ENCODE measurements around the gene MRPL46. TPM values are rescaled to one million over a fixed set of nuclear protein-coding genes. Genes with fewer than 3 reads are reported as not detected.
A peak's percentile ranks its signal among the peaks of the same experiment; 100 is the strongest.

Gene MRPL46
- total RNA-seq (10 to 100 TPM; 19.0 to 19.2 TPM), polyA plus RNA-seq (ENCODE audit: insufficient read length in 6 of 6) (10 to 100 TPM; 22.1 to 25.9 (median 25.0) TPM)
- long read RNA-seq, donor 1, transcript MRPL46-201 (4 exons, 1,019 nt): major isoform, 18 of 42 reads
- long read RNA-seq, donor 1, partial matches to known transcripts: 20 of 42 reads
- long read RNA-seq, donor 1, other reads (novel, unspliced or antisense): 0 of 42 reads
- long read RNA-seq, donor 2, transcript MRPL46-201 (4 exons, 1,019 nt): major isoform, 16 of 19 reads
- long read RNA-seq, donor 2, partial matches to known transcripts: 0 of 19 reads
- long read RNA-seq, donor 2, other reads (novel, unspliced or antisense): 0 of 19 reads
- long read RNA-seq, donor 3, transcript MRPL46-201 (4 exons, 1,019 nt): major isoform, 15 of 16 reads
- long read RNA-seq, donor 3, partial matches to known transcripts: 0 of 16 reads
- long read RNA-seq, donor 3, other reads (novel, unspliced or antisense): 0 of 16 reads
- long read RNA-seq, donor 4, transcript MRPL46-201 (4 exons, 1,019 nt): major isoform, 16 of 17 reads
- long read RNA-seq, donor 4, partial matches to known transcripts: 0 of 17 reads
- long read RNA-seq, donor 4, other reads (novel, unspliced or antisense): 0 of 17 reads
- long read RNA-seq, donor 5, transcript MRPL46-201 (4 exons, 1,019 nt): major isoform, 14 of 15 reads
- long read RNA-seq, donor 5, partial matches to known transcripts: 0 of 15 reads
- long read RNA-seq, donor 5, other reads (novel, unspliced or antisense): 0 of 15 reads
- long read RNA-seq, donor 6, transcript MRPL46-201 (4 exons, 1,019 nt): major isoform, 16 of 19 reads
- long read RNA-seq, donor 6, partial matches to known transcripts: 0 of 19 reads
- long read RNA-seq, donor 6, other reads (novel, unspliced or antisense): 0 of 19 reads
- long read RNA-seq, donor 7, transcript MRPL46-201 (4 exons, 1,019 nt): major isoform, 7 of 8 reads
- long read RNA-seq, donor 7, partial matches to known transcripts: 0 of 8 reads
- long read RNA-seq, donor 7, other reads (novel, unspliced or antisense): 0 of 8 reads
- long read RNA-seq, donor 8, transcript MRPL46-201 (4 exons, 1,019 nt): major isoform, 16 of 16 reads
- long read RNA-seq, donor 8, partial matches to known transcripts: 0 of 16 reads
- long read RNA-seq, donor 8, other reads (novel, unspliced or antisense): 0 of 16 reads
- long read RNA-seq, donor 9: 0 reads
- long read RNA-seq, donor 10, transcript MRPL46-201 (4 exons, 1,019 nt): major isoform, 25 of 27 reads
- long read RNA-seq, donor 10, partial matches to known transcripts: 0 of 27 reads
- long read RNA-seq, donor 10, other reads (novel, unspliced or antisense): 1 of 27 reads
- long read RNA-seq, donor 11: 0 reads
- long read RNA-seq, donor 12, full-length matches to known transcripts: 17 of 17 reads
- long read RNA-seq, donor 12, partial matches to known transcripts: 0 of 17 reads
- long read RNA-seq, donor 12, other reads (novel, unspliced or antisense): 0 of 17 reads

DNA sequence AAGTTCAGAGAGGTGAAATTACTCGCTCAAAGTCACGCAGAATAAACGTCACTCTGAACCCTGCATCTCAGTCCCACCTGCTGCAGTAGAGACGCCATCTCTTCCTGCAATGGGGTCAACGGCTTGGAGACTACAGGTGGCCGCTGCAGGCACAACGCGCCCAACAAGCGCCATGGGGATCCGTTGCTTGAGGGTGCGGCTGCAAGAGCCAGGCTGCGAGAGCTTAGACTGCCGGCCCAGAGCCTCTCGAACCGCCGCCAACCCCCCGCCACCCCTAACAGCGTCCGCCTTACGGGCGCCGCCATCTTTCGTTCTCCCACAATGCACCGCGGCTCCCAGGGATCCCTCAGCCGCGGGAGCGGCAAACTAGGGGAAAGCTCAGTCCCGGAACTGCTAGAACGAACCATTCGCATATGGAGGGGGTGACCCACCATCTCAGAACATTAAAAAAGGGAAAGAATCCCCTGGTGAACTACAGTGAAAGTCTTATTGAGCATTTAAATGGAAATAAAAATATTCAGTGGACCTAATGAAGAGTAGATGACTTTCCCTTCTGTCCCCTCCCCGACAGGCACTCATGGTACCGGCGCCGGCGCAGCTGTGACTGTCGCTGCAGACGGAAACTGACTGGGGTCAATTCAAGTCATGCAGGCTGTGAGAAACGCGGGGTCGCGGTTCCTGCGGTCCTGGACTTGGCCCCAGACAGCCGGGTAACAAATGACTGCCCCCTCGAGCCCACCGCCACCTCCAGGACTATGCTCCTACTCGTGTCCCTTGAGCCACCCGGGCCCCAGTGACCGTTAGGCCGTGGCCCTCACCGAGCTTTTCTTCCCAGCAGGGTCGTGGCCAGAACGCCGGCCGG is at the start of gene MRPL46, which contains the start of gene MRPS11:
Gene MRPL46 (minus strand): TSS at position 316 of the 862 bp plus-strand sequence. CDS start 11 bp downstream, at position 305.
Gene MRPS11 (plus strand): TSS at position 636 of the 862 bp plus-strand sequence. CDS start 10 bp downstream, at position 646.
- DNase-seq: peak; percentile 90 to 95 (median 92)
- H3K36me3 ChIP-seq: peaks cover 0 to 39% of the 10 kb centered on the region in 2 donors
- intact Hi-C loops (cut with DNase I): no loop called here
- TF ChIP-seq, protein P1, sequence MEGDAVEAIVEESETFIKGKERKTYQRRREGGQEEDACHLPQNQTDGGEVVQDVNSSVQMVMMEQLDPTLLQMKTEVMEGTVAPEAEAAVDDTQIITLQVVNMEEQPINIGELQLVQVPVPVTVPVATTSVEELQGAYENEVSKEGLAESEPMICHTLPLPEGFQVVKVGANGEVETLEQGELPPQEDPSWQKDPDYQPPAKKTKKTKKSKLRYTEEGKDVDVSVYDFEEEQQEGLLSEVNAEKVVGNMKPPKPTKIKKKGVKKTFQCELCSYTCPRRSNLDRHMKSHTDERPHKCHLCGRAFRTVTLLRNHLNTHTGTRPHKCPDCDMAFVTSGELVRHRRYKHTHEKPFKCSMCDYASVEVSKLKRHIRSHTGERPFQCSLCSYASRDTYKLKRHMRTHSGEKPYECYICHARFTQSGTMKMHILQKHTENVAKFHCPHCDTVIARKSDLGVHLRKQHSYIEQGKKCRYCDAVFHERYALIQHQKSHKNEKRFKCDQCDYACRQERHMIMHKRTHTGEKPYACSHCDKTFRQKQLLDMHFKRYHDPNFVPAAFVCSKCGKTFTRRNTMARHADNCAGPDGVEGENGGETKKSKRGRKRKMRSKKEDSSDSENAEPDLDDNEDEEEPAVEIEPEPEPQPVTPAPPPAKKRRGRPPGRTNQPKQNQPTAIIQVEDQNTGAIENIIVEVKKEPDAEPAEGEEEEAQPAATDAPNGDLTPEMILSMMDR (IDR thresholded peaks at IDR 0.05): no peak
- peak; percentile 99 for ATAC-seq
- H3K27me3 ChIP-seq: no peaks in the 10 kb centered on the region
- no peaks in the 10 kb centered on the region for H3K9me3 ChIP-seq
- H3K4me3 ChIP-seq: peak within 1 kb of the TSS; percentile 81 to 86
- H3K4me1 ChIP-seq: peaks cover 5 to 32% of the 10 kb centered on the region in 2 donors
- H3K27ac ChIP-seq: peak within 1 kb of the TSS; percentile 85 to 91

DNA sequence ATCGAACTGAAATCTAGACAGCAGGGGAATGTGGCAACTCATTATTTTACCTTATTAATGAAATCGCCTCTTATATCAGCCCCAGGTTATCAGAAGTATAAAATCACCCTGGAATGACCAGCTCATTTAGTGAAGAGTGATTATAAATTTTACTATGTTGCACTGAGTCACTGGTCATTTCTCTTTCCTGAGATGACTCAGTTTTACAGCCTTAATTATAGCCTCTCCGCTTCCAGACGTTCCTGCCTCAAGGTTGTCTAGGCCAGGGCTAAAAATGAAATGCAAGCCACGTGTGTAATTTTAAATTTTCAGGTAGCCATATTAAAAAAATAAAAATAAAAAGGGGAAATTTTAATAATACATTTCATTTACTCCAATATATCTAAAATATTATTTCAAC is 46.0 kb upstream of the MRPL46 start:
- Histone ChIP-seq H3K27me3 (no peaks in the 10 kb centered on the region), H3K4me3 (no peak overlapping the region), H3K27ac (no peak overlapping the region), H3K4me1 (no peaks in the 10 kb centered on the region), H3K36me3 (peaks cover 0 to 36% of the 10 kb centered on the region in 2 donors), H3K9me3 (no peaks in the 10 kb centered on the region)
- ATAC-seq (no peak), DNase-seq (no peak)
- TF ChIP-seq, protein P1 (IDR thresholded peaks at IDR 0.05): no peak
- intact Hi-C loops (cut with DNase I): no loop called here

DNA sequence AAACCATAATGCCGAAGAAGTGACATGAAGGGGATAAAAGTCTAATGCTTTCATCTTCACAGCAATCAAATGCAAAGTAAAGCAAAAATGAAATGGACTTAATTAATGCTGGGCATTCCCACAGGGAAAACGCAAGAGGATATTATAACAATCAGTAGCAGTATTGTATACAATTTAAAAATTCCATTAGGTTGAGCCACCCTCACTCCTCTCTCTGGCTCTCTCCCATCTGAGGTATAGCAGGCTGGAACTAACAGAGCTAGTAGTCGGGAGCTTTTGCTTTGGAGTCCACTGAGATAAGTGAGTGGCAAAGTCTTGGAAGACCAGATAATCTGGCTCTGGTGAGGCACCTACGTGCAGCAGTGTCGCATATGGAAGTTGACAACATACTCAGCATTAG is 45.4 kb upstream of the MRPL46 start:
- no peak for ATAC-seq
- peaks cover 0 to 39% of the 10 kb centered on the region in 2 donors for H3K36me3 ChIP-seq
- H3K4me3 ChIP-seq: no peak overlapping the region
- no peak for DNase-seq
- TF ChIP-seq, protein P1 (IDR thresholded peaks at IDR 0.05): no peak
- H3K9me3 ChIP-seq: no peaks in the 10 kb centered on the region
- intact Hi-C loops (cut with DNase I): no loop called here
- no peaks in the 10 kb centered on the region for H3K4me1 ChIP-seq
- H3K27ac ChIP-seq: no peak overlapping the region
- no peaks in the 10 kb centered on the region for H3K27me3 ChIP-seq

DNA sequence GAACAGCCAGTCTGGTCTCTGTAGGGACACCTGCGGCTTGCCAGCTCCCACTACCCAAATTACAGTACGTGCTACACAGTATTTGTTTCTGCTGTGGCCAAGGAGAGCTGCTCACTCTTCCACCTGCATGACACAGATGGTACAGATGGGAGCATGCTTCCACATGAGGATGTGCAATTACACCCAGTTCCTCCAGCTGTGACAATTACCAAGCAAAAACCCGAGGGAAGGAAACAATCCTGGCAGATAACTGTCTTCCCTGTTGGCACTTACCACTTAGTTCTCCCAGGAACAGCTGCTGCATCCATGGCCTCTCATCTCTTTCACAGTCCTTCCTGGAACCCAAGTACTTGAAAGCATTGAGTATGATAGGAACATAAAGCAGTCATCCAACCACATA is 44.9 kb upstream of the MRPL46 start:
- intact Hi-C loops (cut with DNase I): no loop called here
- ATAC-seq: no peak
- peaks cover 0 to 41% of the 10 kb centered on the region in 2 donors for H3K36me3 ChIP-seq

More for the DNA sequence above, 44.9 kb upstream of the MRPL46 start:
- Histone ChIP-seq H3K27ac (no peak overlapping the region), H3K27me3 (no peaks in the 10 kb centered on the region), H3K4me3 (no peak overlapping the region), H3K4me1 (no peaks in the 10 kb centered on the region), H3K9me3 (no peaks in the 10 kb centered on the region)
- no peak for DNase-seq
- TF ChIP-seq, protein P1 (IDR thresholded peaks at IDR 0.05): no peak

Data from left lung (tissue), 14 donors.